ENCODE measurements around the gene CRADD. TPM values are rescaled to one million over a fixed set of nuclear protein-coding genes. Genes with fewer than 3 reads are reported as not detected.

CRADD gene
- total RNA-seq, 4 donors from 2014 or later = 51.0 to 86.3 (median 56.6) TPM

- Histone ChIP-seq H3K4me3 (no peak overlapping the region), H3K4me1 (peaks cover 0 to 7% (median 0%) of the 10 kb centered on the region in 4 donors), H3K27ac (no peak overlapping the region), H3K9me3 (no peaks in the 10 kb centered on the region), H3K27me3 (no peaks in the 10 kb centered on the region), H3K36me3 (no peaks in the 10 kb centered on the region)
- DNase-seq (ENCODE audit: low spot score in 2 of 2) = no peak
- TF ChIP-seq EP300 (IDR thresholded peaks at IDR 0.05) = no peak
- TF ChIP-seq POLR2A (IDR thresholded peaks at IDR 0.05) = no peak
- TF ChIP-seq CTCF (IDR thresholded peaks at IDR 0.05) = no peak
- 89 to 91% methylated on average over 6 of the region's 6 CpGs for WGBS, 2 donors
Measured at GRCh38 chr12:93912086-93912733, 235.0 kb downstream of the CRADD start.

- no peak for TF ChIP-seq POLR2A (IDR thresholded peaks at IDR 0.05)
- TF ChIP-seq CTCF (IDR thresholded peaks at IDR 0.05) = no peak
- no peak for TF ChIP-seq EP300 (IDR thresholded peaks at IDR 0.05)
- DNase-seq (ENCODE audit: low spot score in 2 of 2) = no peak
- H3K9me3 ChIP-seq = no peaks in the 10 kb centered on the region
- no peak overlapping the region for H3K27ac ChIP-seq
- peaks cover 0 to 12% (median 0%) of the 10 kb centered on the region in 4 donors for H3K4me1 ChIP-seq
- H3K27me3 ChIP-seq = no peaks in the 10 kb centered on the region
- no peaks in the 10 kb centered on the region for H3K36me3 ChIP-seq
- H3K4me3 ChIP-seq = no peak overlapping the region
Measured at GRCh38 chr12:93913845-93914244, 236.7 kb downstream of the CRADD start.

- 92 to 98% methylated on average over 5 of the region's 5 CpGs for WGBS, 2 donors
- peaks cover 0 to 9% (median 0%) of the 10 kb centered on the region in 4 donors for H3K4me1 ChIP-seq
Measured at GRCh38 chr12:93914281-93914680, 237.1 kb downstream of the CRADD start.

GRCh38 chr12:93915411-93915810 lies 238.2 kb downstream of the CRADD start:
- 88 to 90% methylated on average over 3 of the region's 3 CpGs for WGBS, 2 donors
- no peaks in the 10 kb centered on the region for H3K27me3 ChIP-seq
- H3K27ac ChIP-seq = no peak overlapping the region
- H3K9me3 ChIP-seq = no peaks in the 10 kb centered on the region
- TF ChIP-seq CTCF (IDR thresholded peaks at IDR 0.05) (no peak), POLR2A (IDR thresholded peaks at IDR 0.05) (no peak), EP300 (IDR thresholded peaks at IDR 0.05) (no peak)
- DNase-seq (ENCODE audit: low spot score in 2 of 2) = no peak
- no peak overlapping the region for H3K4me3 ChIP-seq
- H3K36me3 ChIP-seq = no peaks in the 10 kb centered on the region
- H3K4me1 ChIP-seq = peaks cover 0 to 5% (median 0%) of the 10 kb centered on the region in 4 donors

More at GRCh38 chr12:93914281-93914680, 237.1 kb downstream of the CRADD start:
- no peaks in the 10 kb centered on the region for H3K27me3 ChIP-seq
- no peak for TF ChIP-seq EP300 (IDR thresholded peaks at IDR 0.05)
- no peak for TF ChIP-seq POLR2A (IDR thresholded peaks at IDR 0.05)
- TF ChIP-seq CTCF (IDR thresholded peaks at IDR 0.05) = no peak
- no peak for DNase-seq (ENCODE audit: low spot score in 2 of 2)
- no peaks in the 10 kb centered on the region for H3K36me3 ChIP-seq
- no peaks in the 10 kb centered on the region for H3K9me3 ChIP-seq
- no peak overlapping the region for H3K27ac ChIP-seq
- no peak overlapping the region for H3K4me3 ChIP-seq

- H3K27me3 ChIP-seq = no peaks in the 10 kb centered on the region
- H3K4me3 ChIP-seq = no peak overlapping the region
- no peak overlapping the region for H3K27ac ChIP-seq
- peaks cover 0 to 5% (median 0%) of the 10 kb centered on the region in 4 donors for H3K4me1 ChIP-seq
- H3K36me3 ChIP-seq = no peaks in the 10 kb centered on the region
- no peaks in the 10 kb centered on the region for H3K9me3 ChIP-seq
- DNase-seq (ENCODE audit: low spot score in 2 of 2) = no peak
- 69 to 84% methylated on average over 7 of the region's 7 CpGs for WGBS, 2 donors
- TF ChIP-seq EP300 (IDR thresholded peaks at IDR 0.05) = no peak
- no peak for TF ChIP-seq CTCF (IDR thresholded peaks at IDR 0.05)
- TF ChIP-seq POLR2A (IDR thresholded peaks at IDR 0.05) = no peak
Measured at GRCh38 chr12:93916402-93916801, 239.2 kb downstream of the CRADD start.
